Endothelial cell (in vitro differentiated cells): Measurements from ENCODE around the gene LCN2. TPM values are rescaled to one million over a fixed set of nuclear protein-coding genes. Genes with fewer than 3 reads are reported as not detected.

ENCODE experiments used
- DNase-seq: peaks from one replicate; pipeline ENCODE4 v3.0.0; 2021; ENCODE audit warnings: low spot score
- H3K27ac Mint-ChIP-seq: one replicate; pipeline ENCODE4 v1.8.0; 2021; ENCODE audit warnings: mixed read lengths, inconsistent platforms; ENCODE audit not compliant: unreplicated experiment
- H3K27me3 Mint-ChIP-seq: one replicate; pipeline ENCODE4 v1.8.0; 2021; ENCODE audit warnings: mild to moderate bottlenecking, moderate library complexity, mixed read lengths, inconsistent platforms; ENCODE audit not compliant: unreplicated experiment
- H3K36me3 Mint-ChIP-seq: one replicate; pipeline ENCODE4 v1.8.0; 2021; ENCODE audit warnings: mild to moderate bottlenecking, low read depth, mixed read lengths, inconsistent platforms; ENCODE audit not compliant: unreplicated experiment
- H3K4me1 Mint-ChIP-seq: one replicate; pipeline ENCODE4 v1.8.0; 2021; ENCODE audit warnings: mild to moderate bottlenecking, mixed read lengths, inconsistent platforms; ENCODE audit not compliant: unreplicated experiment
- H3K4me3 Mint-ChIP-seq: one replicate; pipeline ENCODE4 v1.8.0; 2021; ENCODE audit warnings: mild to moderate bottlenecking, mixed read lengths, inconsistent platforms; ENCODE audit not compliant: unreplicated experiment
- H3K9me3 Mint-ChIP-seq: one replicate; pipeline ENCODE4 v1.8.0; 2021; ENCODE audit warnings: mixed read lengths, inconsistent platforms; ENCODE audit not compliant: unreplicated experiment
- CTCF ChIP-seq: fragments of 200-600 bp; sonication (generic); IDR thresholded peaks from one replicate; pipeline ENCODE4 v1.5.0; 2021; ENCODE audit warnings: antibody characterized with exemption; ENCODE audit not compliant: unreplicated experiment
- total RNA-seq: library from RNA; stranded (reverse); fragmentation: NEBNext Ultra II Directional; extraction: Animal tissue kit (Norgen Biotek cat#: 25700); gene quantifications from one replicate; pipeline ENCODE4 v1.2.1, GENCODE V29; 2021; ENCODE audit not compliant: unreplicated experiment

LCN2 gene
- total RNA-seq, 1 donor from 2014 or later, result not detected

DNA sequence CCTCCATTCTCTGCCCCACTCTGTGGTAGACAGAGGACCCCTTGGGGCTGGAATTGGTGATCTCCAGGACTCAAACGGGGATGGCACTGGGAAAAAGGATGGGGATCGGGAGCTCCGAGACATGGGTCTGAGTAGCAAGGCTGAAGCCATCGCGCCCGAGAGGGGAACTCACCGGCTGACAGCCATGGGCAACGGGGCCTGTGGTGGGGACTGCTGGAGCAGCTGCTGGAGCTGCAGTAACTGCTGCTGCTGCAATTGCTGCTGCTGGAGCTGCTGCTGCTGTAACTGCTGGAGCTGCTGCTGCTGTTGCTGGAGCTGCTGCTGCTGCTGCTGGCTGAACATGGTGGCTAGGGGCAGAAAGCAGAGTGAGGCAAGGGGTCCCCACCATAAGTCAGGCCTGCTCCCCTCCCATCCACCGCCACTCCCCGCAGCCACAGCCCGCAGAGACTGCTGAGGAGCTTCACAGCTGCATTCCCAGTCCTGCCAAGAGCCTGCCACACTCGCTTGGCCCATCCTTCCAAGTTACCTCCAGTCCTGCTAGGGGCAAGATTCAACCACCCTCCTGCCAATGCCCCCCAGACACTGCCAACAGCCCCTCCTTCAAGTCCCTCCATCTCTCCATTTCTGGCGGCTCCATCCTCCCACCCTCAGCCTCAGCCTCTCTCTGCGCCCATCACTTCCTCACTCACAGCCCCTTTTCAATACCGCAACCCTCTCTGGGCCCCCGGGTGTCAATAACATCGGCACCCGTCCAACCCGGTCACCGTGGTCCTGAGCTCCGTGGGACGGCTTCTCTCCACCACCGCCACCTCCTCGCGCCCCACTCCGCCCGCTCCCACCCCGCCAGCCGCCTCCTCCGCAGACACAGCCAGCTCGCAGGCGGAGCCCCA, 41.5 kb downstream of the LCN2 start:
- no peak for DNase-seq
- peak overlapping the region; percentile 67 for H3K27ac Mint-ChIP-seq
- no peak for TF ChIP-seq CTCF

GRCh38 chr9:128191406-128192046, 42.3 kb downstream of the LCN2 start, which contains the start of gene CIZ1:
TSS of gene CIZ1 (minus strand) at chr9:128191572. CDS start at chr9:128190857, 715 bp downstream.
- peak within 1 kb of the TSS; percentile 67 for H3K27ac Mint-ChIP-seq
- H3K4me3 Mint-ChIP-seq, result peak within 1 kb of the TSS; percentile 99
- no peaks in the 10 kb centered on the region for H3K9me3 Mint-ChIP-seq
- H3K4me1 Mint-ChIP-seq, result peaks cover 12% of the 10 kb centered on the region
- DNase-seq, result peak; percentile 80
- peaks cover 18% of the 10 kb centered on the region for H3K36me3 Mint-ChIP-seq
- TF ChIP-seq CTCF, result peak; percentile 76
- peaks cover 8% of the 10 kb centered on the region for H3K27me3 Mint-ChIP-seq

More for the DNA sequence above, 41.5 kb downstream of the LCN2 start:
- H3K9me3 Mint-ChIP-seq, result no peaks in the 10 kb centered on the region
- H3K27me3 Mint-ChIP-seq, result peaks cover 8% of the 10 kb centered on the region
- H3K36me3 Mint-ChIP-seq, result peaks cover 22% of the 10 kb centered on the region
- peaks cover 12% of the 10 kb centered on the region for H3K4me1 Mint-ChIP-seq
- peak overlapping the region; percentile 99 for H3K4me3 Mint-ChIP-seq

DNA sequence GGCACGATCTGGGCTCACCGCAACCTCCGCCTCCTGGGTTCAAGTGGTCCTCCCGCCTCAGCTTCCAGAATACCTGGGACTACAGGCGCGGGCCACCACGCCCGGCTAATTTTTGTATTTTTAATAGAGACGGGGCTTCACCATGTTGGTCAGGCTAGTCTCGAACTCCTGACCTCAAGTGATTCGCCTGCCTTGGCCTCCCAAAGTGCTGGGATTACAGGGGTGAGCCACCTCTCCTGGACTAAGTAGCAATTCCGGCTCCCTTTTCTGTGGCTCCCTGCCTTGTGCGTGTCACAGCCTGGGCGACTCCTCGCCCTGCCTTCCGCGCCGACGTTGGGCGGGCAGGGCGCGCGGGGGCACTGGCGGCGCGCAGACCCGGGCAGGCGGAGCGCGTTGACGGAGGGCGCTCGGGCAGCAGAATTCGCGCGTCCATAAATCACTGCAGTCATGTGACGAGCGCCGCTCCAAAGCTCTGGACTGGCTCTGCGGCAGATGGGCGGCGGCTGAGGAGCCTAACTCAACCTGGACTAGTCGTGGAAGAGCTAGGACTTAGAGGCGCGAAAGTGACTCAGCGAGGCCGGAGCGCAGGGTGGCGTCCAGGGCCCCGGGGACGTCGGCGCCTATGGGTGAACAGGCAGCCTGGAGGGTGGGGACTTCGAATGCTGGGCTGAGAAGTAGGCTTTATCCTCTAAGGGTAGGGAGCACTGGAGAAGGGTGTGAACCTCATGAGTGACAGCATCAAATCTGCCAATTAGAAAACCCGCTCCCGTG, 43.5 kb downstream of the LCN2 start:
- Mint-ChIP-seq H3K9me3 (no peaks in the 10 kb centered on the region), H3K4me1 (peaks cover 12% of the 10 kb centered on the region), H3K27ac (no peak overlapping the region), H3K4me3 (no peak overlapping the region), H3K36me3 (peaks cover 10% of the 10 kb centered on the region), H3K27me3 (peaks cover 5% of the 10 kb centered on the region)
- peak; percentile 51 for DNase-seq
- TF ChIP-seq CTCF, result peak; percentile 13

- Mint-ChIP-seq H3K36me3 (peaks cover 10% of the 10 kb centered on the region), H3K4me1 (peaks cover 12% of the 10 kb centered on the region), H3K4me3 (no peak overlapping the region), H3K27ac (no peak overlapping the region), H3K9me3 (no peaks in the 10 kb centered on the region), H3K27me3 (peaks cover 5% of the 10 kb centered on the region)
- DNase-seq, result no peak
- TF ChIP-seq CTCF, result no peak
Observed at GRCh38 chr9:128193469-128194096, 44.3 kb downstream of the LCN2 start.
